Testis (tissue), 2 donors: ENCODE measurements around the gene SMYD3.

Experiments
- POLR2A ChIP-seq: fragments of 450-650 bp; IDR thresholded peaks from one replicate; pipeline ENCODE4 v1.6.1; 2017; ENCODE audit warnings: antibody characterized with exemption, mild to moderate bottlenecking, moderate library complexity
- TF ChIP-seq, protein P1 (sequence below), 3 experiments: fragments of 450-650 bp in 2 of 3; fragments of 200-600 bp in 1 of 3; sonication (generic) in 1 of 3; IDR thresholded peaks; one replicate each; pipeline ENCODE4 v1.5.1; 2016 to 2019; ENCODE audit warnings: antibody characterized with exemption in 3 of 3, mild to moderate bottlenecking in 2 of 3, moderate library complexity in 1 of 3

DNA sequence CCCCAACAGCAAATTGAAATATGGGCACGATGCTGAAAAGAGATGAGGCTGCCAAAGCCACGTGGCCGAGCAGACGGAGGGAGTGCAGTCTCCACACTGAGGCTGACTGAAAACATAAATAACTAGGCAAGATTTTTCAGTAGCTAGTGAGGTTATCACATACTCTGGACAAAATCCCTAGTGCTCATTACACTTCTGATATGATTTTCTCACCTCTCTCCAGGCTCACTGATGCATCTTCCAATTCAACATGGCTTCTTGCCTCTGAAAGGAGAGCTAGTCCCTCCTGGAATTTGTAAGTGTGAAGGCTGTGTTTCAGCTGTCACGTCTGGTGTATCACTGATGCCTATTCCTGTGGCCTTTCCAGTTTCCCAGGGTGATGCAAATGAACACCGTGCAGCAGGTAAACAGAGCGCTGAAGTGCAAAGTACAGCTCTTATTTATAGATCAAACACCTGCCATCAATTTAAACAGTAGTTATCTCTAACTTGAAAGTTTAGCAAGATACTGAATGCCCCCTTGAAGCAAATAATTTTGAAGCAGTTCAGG, 696.2 kb downstream of the SMYD3 start:
- TF ChIP-seq, protein P1, sequence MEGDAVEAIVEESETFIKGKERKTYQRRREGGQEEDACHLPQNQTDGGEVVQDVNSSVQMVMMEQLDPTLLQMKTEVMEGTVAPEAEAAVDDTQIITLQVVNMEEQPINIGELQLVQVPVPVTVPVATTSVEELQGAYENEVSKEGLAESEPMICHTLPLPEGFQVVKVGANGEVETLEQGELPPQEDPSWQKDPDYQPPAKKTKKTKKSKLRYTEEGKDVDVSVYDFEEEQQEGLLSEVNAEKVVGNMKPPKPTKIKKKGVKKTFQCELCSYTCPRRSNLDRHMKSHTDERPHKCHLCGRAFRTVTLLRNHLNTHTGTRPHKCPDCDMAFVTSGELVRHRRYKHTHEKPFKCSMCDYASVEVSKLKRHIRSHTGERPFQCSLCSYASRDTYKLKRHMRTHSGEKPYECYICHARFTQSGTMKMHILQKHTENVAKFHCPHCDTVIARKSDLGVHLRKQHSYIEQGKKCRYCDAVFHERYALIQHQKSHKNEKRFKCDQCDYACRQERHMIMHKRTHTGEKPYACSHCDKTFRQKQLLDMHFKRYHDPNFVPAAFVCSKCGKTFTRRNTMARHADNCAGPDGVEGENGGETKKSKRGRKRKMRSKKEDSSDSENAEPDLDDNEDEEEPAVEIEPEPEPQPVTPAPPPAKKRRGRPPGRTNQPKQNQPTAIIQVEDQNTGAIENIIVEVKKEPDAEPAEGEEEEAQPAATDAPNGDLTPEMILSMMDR (IDR thresholded peaks at IDR 0.05) = no peak
- no peak for TF ChIP-seq POLR2A
